HCT116 (cell line): ENCODE results near the gene RPL38.

ENCODE experiments used
- JUND ChIP-seq: IDR thresholded peaks from 2 replicates; pipeline ENCODE4 v1.6.1; 2012
- POLR2A ChIP-seq: IDR thresholded peaks from 2 replicates; pipeline ENCODE4 v1.7.0; 2011; ENCODE audit warnings: borderline replicate concordance; ENCODE audit not compliant: insufficient read depth, insufficient read length; ENCODE audit errors: extremely low read depth
- POLR2AphosphoS5 ChIP-seq: IDR thresholded peaks from 2 replicates; pipeline ENCODE4 v1.6.1; 2011; ENCODE audit warnings: mild to moderate bottlenecking, low read depth, low read length, moderate library complexity
- RAD21 ChIP-seq: IDR thresholded peaks from 2 replicates; pipeline ENCODE4 v1.6.1; 2012; ENCODE audit warnings: low read depth, mild to moderate bottlenecking
- TF ChIP-seq, protein P1 (sequence below), 3 experiments: fragments of 200-600 bp in 1 of 3; sonication (generic) in 1 of 3; IDR thresholded peaks in 2 of 3; conservative IDR thresholded peaks in 1 of 3; 2 replicates each; pipeline ENCODE4 v1.5.1; 2012 to 2017; ENCODE audit warnings: low read depth in 2 of 3, low read length in 2 of 3, antibody characterized with exemption in 1 of 3, borderline replicate concordance in 1 of 3, control low read depth in 1 of 3, mild to moderate bottlenecking in 1 of 3, mixed read lengths in 1 of 3, mixed run types in 1 of 3, moderate library complexity in 1 of 3; ENCODE audit not compliant: insufficient read depth in 1 of 3

DNA sequence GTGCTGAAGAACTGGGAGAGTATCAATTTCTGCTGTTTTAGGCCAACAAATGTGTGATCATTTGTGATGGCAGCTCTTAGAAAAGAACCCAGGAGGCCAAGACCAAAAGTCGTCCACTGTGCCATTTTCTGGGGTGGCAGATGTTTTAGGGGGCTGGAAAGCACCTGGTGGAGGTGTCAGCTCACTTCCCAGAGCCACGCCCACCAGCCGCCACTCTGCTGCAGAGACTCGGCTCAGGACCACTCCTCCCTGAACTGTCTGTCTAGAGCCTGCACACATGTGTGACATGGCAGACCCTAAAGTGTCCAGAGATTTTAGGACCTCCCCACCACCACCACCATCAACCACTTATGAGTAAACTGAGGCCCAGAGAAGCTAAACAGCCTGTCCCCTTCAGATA lies 23.9 kb upstream of the RPL38 start:
- TF ChIP-seq RAD21 (no peak), POLR2AphosphoS5 (no peak), JUND (no peak), POLR2A (no peak)
- TF ChIP-seq, protein P1, sequence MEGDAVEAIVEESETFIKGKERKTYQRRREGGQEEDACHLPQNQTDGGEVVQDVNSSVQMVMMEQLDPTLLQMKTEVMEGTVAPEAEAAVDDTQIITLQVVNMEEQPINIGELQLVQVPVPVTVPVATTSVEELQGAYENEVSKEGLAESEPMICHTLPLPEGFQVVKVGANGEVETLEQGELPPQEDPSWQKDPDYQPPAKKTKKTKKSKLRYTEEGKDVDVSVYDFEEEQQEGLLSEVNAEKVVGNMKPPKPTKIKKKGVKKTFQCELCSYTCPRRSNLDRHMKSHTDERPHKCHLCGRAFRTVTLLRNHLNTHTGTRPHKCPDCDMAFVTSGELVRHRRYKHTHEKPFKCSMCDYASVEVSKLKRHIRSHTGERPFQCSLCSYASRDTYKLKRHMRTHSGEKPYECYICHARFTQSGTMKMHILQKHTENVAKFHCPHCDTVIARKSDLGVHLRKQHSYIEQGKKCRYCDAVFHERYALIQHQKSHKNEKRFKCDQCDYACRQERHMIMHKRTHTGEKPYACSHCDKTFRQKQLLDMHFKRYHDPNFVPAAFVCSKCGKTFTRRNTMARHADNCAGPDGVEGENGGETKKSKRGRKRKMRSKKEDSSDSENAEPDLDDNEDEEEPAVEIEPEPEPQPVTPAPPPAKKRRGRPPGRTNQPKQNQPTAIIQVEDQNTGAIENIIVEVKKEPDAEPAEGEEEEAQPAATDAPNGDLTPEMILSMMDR (IDR thresholded peaks at IDR 0.05 in 2 of 3, conservative IDR thresholded peaks at IDR 0.05 in 1 of 3; ENCODE audit: borderline replicate concordance in 1 of 3, insufficient read depth in 1 of 3, low read depth in 2 of 3, low read length in 2 of 3), result no peak
